DMS 273 (cell line): Measurements from ENCODE around the gene RBM23.
"Not testable (repeated sequence)": the region's sequence is repeated elsewhere in the genome, so short reads cannot be mapped to it uniquely, and the experiment has no call there.

Experiments
- DNase-seq: peaks from one replicate; lab custom pipeline; 2025; ENCODE audit not compliant: unreplicated experiment; lab: John Stamatoyannopoulos, UW

Gene RBM23

GRCh38 chr14:22918804-22919600 lies at the start of gene RBM23:
Gene RBM23 (minus strand): TSS chr14:22919149.
- DNase-seq = peak; percentile 100

- DNase-seq = no peak
Measured at GRCh38 chr14:22966783-22967269, 47.9 kb upstream of the RBM23 start.

- DNase-seq = not testable (repeated sequence)
Measured at GRCh38 chr14:22965916-22966782, 47.2 kb upstream of the RBM23 start.

GRCh38 chr14:22962061-22962676 lies 43.2 kb upstream of the RBM23 start:
- no peak for DNase-seq

- DNase-seq = no peak
Measured at GRCh38 chr14:22955702-22956569, 37.0 kb upstream of the RBM23 start.

GRCh38 chr14:22952418-22952817 lies 33.5 kb upstream of the RBM23 start:
- DNase-seq = no peak

- not testable (repeated sequence) for DNase-seq
Measured at GRCh38 chr14:22951795-22952194, 32.8 kb upstream of the RBM23 start.

- DNase-seq = no peak
Measured at GRCh38 chr14:22945642-22946041, 26.7 kb upstream of the RBM23 start.

GRCh38 chr14:22939684-22940083 lies 20.7 kb upstream of the RBM23 start:
- no peak for DNase-seq

- DNase-seq = no peak
Measured at GRCh38 chr14:22935156-22935555, 16.2 kb upstream of the RBM23 start.

GRCh38 chr14:22932146-22932545 lies 13.2 kb upstream of the RBM23 start:
- DNase-seq = no peak

- DNase-seq = no peak
Measured at GRCh38 chr14:22929961-22930364, 11.0 kb upstream of the RBM23 start.

GRCh38 chr14:22929104-22929960 lies 10.4 kb upstream of the RBM23 start, which contains the start of gene PRMT5:
Gene PRMT5 (minus strand): TSS chr14:22929376. CDS start chr14:22929361, 15 bp downstream.
- peak; percentile 99 for DNase-seq

- DNase-seq = peak; percentile 32
Measured at GRCh38 chr14:22928237-22929103, 9.5 kb upstream of the RBM23 start.

GRCh38 chr14:22926316-22926715 lies 7.4 kb upstream of the RBM23 start:
- no peak for DNase-seq

- no peak for DNase-seq
Measured at GRCh38 chr14:22925513-22925912, 6.6 kb upstream of the RBM23 start.

- DNase-seq = no peak
Measured at GRCh38 chr14:22923746-22924145, 4.8 kb upstream of the RBM23 start.

GRCh38 chr14:22922294-22922693 lies 3.3 kb upstream of the RBM23 start:
- no peak for DNase-seq
